Stomach (tissue), 4 donors: Measurements from ENCODE around the gene ZNF830.

Source experiments
- CTCF ChIP-seq, 7 experiments: fragments of 450-650 bp in 4 of 7; fragments of 200-600 bp in 3 of 7; sonication (generic) in 3 of 7; IDR thresholded peaks; one replicate each; pipeline ENCODE4 v1.5.1; 2016 to 2019; ENCODE audit warnings: antibody characterized with exemption in 7 of 7, control low read depth in 2 of 7, mild to moderate bottlenecking in 1 of 7
- EP300 ChIP-seq: sonication (generic); formaldehyde crosslinking; IDR thresholded peaks from one replicate; pipeline ENCODE4 v1.6.1; 2017; ENCODE audit warnings: antibody characterized with exemption
- POLR2A ChIP-seq, 4 donors: fragments of 450-650 bp; IDR thresholded peaks; one replicate each; pipeline ENCODE4 v1.6.1; 2016; ENCODE audit warnings: antibody characterized with exemption in 4 of 4, control low read depth in 2 of 4, mild to moderate bottlenecking in 1 of 4, moderate library complexity in 1 of 4
- POLR2AphosphoS5 ChIP-seq, 3 donors: sonication (generic); formaldehyde crosslinking; IDR thresholded peaks; one replicate each; pipeline ENCODE4 v1.6.1; 2016; ENCODE audit warnings: antibody characterized with exemption in 3 of 3

DNA sequence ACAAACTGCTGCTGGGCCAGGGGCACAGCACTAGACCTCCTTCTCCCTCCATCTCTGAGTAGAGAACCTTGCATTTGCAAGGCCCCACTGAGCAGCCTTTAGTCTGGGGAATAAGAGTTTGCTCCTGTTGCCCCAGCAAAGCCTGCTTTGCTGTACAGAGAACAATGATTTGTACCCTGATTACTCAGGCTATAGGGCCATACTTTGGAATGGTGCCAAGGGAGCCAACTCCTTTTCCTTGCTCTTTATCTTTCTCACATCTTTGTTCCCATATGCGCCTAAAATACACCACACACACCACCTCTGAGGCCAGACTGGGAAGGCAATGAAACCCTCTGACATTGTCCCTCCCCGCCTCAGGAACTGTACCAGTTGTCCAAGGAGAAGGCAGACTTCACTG lies 40.2 kb downstream of the ZNF830 start:
- TF ChIP-seq CTCF (IDR thresholded peaks at IDR 0.05) (no peak), POLR2A (IDR thresholded peaks at IDR 0.05) (no peak), EP300 (no peak), POLR2AphosphoS5 (IDR thresholded peaks at IDR 0.05) (no peak)
